H9 (cell line): ENCODE measurements around the gene OGDH. TPM values are rescaled to one million over a fixed set of nuclear protein-coding genes. Genes with fewer than 3 reads are reported as not detected.

Experiments
- DNase-seq: peaks from one replicate; pipeline ENCODE4 v3.0.0-alpha.2; 2017
- H2AFZ ChIP-seq: one replicate; pipeline ENCODE4 v1.6.1; 2013; ENCODE audit warnings: mild to moderate bottlenecking, low read length, control low read depth, moderate library complexity
- H2AK5ac ChIP-seq: 2 replicates; pipeline ENCODE4 v1.6.1; 2013; ENCODE audit warnings: low read length, control low read depth, mixed read lengths; ENCODE audit not compliant: insufficient read length
- H2BK120ac ChIP-seq: one replicate; pipeline ENCODE4 v1.6.1; 2013; ENCODE audit warnings: low read depth, mild to moderate bottlenecking, low read length, control low read depth, inconsistent platforms; ENCODE audit not compliant: poor library complexity, severe bottlenecking
- H2BK12ac ChIP-seq: 2 replicates; pipeline ENCODE4 v1.6.1; 2013; ENCODE audit warnings: low read length, control low read depth, mixed read lengths, low read depth; ENCODE audit not compliant: insufficient read length
- H2BK15ac ChIP-seq: 2 replicates; pipeline ENCODE4 v1.6.1; 2013; ENCODE audit warnings: low read depth, low read length, control low read depth
- H2BK20ac ChIP-seq: one replicate; pipeline ENCODE4 v1.6.1; 2013; ENCODE audit warnings: low read depth, mild to moderate bottlenecking, low read length, control low read depth, inconsistent platforms; ENCODE audit not compliant: poor library complexity, severe bottlenecking
- H2BK5ac ChIP-seq: 2 replicates; pipeline ENCODE4 v1.6.1; 2013; ENCODE audit warnings: low read length, control low read depth, mixed read lengths; ENCODE audit not compliant: insufficient read length
- H3K14ac ChIP-seq: 2 replicates; pipeline ENCODE4 v1.6.1; 2013; ENCODE audit warnings: low read length, control low read depth; ENCODE audit not compliant: insufficient read depth
- H3K18ac ChIP-seq: 2 replicates; pipeline ENCODE4 v1.6.1; 2013; ENCODE audit warnings: low read depth, mild to moderate bottlenecking, mixed read lengths, low read length, control low read depth; ENCODE audit not compliant: insufficient read length
- H3K23ac ChIP-seq: 2 replicates; pipeline ENCODE4 v1.6.1; 2013; ENCODE audit warnings: low read length, control low read depth, mixed read lengths, low read depth; ENCODE audit not compliant: insufficient read length
- H3K23me2 ChIP-seq: 2 replicates; pipeline ENCODE4 v1.6.1; 2013; ENCODE audit warnings: low read depth, mild to moderate bottlenecking, mixed read lengths, low read length, control low read depth; ENCODE audit not compliant: insufficient read length, poor library complexity, severe bottlenecking
- H3K27ac ChIP-seq: 2 replicates; pipeline ENCODE4 v1.5.1; 2013; ENCODE audit warnings: low read length, control low read depth, mixed read lengths, low read depth; ENCODE audit not compliant: insufficient read length
- H3K27me3 ChIP-seq: 2 replicates; pipeline ENCODE4 v1.6.1; 2013; ENCODE audit warnings: low read length, control low read depth, inconsistent platforms; ENCODE audit not compliant: insufficient read depth
- H3K4ac ChIP-seq: 2 replicates; pipeline ENCODE4 v1.6.1; 2013; ENCODE audit warnings: low read depth, mild to moderate bottlenecking, control low read depth, inconsistent platforms, low read length, moderate library complexity
- H3K4me1 ChIP-seq: 2 replicates; pipeline ENCODE4 v1.6.1; 2013; ENCODE audit warnings: low read length, control low read depth, inconsistent platforms; ENCODE audit not compliant: insufficient read depth
- H3K4me2 ChIP-seq: 2 replicates; pipeline ENCODE4 v1.6.1; 2013; ENCODE audit warnings: low read length, control low read depth, mixed read lengths; ENCODE audit not compliant: insufficient read length, insufficient read depth
- H3K56ac ChIP-seq: 2 replicates; pipeline ENCODE4 v1.6.1; 2013; ENCODE audit warnings: low read depth, mild to moderate bottlenecking, mixed read lengths, low read length, control low read depth; ENCODE audit not compliant: insufficient read length
- H3K79me1 ChIP-seq: 2 replicates; pipeline ENCODE4 v1.6.1; 2013; ENCODE audit warnings: low read depth, mild to moderate bottlenecking, moderate library complexity, low read length, control low read depth, inconsistent platforms; ENCODE audit not compliant: insufficient read depth, poor library complexity, severe bottlenecking
- H3K79me2 ChIP-seq: 2 replicates; pipeline ENCODE4 v1.6.1; 2013; ENCODE audit warnings: low read length, control low read depth, inconsistent platforms; ENCODE audit not compliant: insufficient read depth
- H3K9ac ChIP-seq: 2 replicates; pipeline ENCODE4 v1.6.1; 2013; ENCODE audit warnings: low read length, control low read depth, mixed read lengths; ENCODE audit not compliant: insufficient read length; ENCODE audit errors: extremely low read depth
- H3K9me3 ChIP-seq: one replicate; pipeline ENCODE4 v1.6.1; 2013; ENCODE audit warnings: low read depth, low read length, inconsistent platforms; ENCODE audit not compliant: control insufficient read depth
- H3T11ph ChIP-seq: one replicate; pipeline ENCODE4 v1.6.1; 2013; ENCODE audit warnings: mild to moderate bottlenecking, low read length, control low read depth, inconsistent platforms
- H4K20me1 ChIP-seq: one replicate; pipeline ENCODE4 v1.6.1; 2013; ENCODE audit not compliant: control insufficient read depth, insufficient read length, insufficient read depth
- H4K5ac ChIP-seq: 2 replicates; pipeline ENCODE4 v1.6.1; 2013; ENCODE audit warnings: low read depth, mild to moderate bottlenecking, mixed read lengths, low read length, control low read depth; ENCODE audit not compliant: insufficient read length
- H4K8ac ChIP-seq: replicated peaks from 2 replicates; pipeline ENCODE4 v1.6.1; 2013; ENCODE audit warnings: low read length, control low read depth, mixed read lengths, low read depth; ENCODE audit not compliant: insufficient read length
- H4K91ac ChIP-seq: 2 replicates; pipeline ENCODE4 v1.6.1; 2013; ENCODE audit warnings: low read depth, mild to moderate bottlenecking, moderate library complexity, mixed read lengths, low read length, control low read depth; ENCODE audit not compliant: insufficient read length
- H3K27ac Mint-ChIP-seq, 3 experiments: 2 replicates in 2 of 3; 3 replicates in 1 of 3; pipeline ENCODE4 v1.8.0; 2020 to 2021; ENCODE audit warnings: mixed read lengths in 3 of 3, mild to moderate bottlenecking in 1 of 3, moderate library complexity in 1 of 3
- H3K27me3 Mint-ChIP-seq: 2 replicates; pipeline ENCODE4 v1.8.0; 2021; ENCODE audit warnings: low read depth, mild to moderate bottlenecking, moderate library complexity, mixed read lengths
- H3K36me3 Mint-ChIP-seq, 3 experiments: 2 replicates in 2 of 3; 3 replicates in 1 of 3; pipeline ENCODE4 v1.8.0; 2020 to 2021; ENCODE audit warnings: low read depth in 3 of 3, mixed read lengths in 3 of 3; ENCODE audit not compliant: insufficient read depth in 1 of 3
- H3K4me1 Mint-ChIP-seq, 2 experiments: 2 replicates each; pipeline ENCODE4 v1.8.0; 2020; ENCODE audit warnings: mixed read lengths in 2 of 2
- H3K4me3 Mint-ChIP-seq, 2 experiments: 2 replicates in 1 of 2; 3 replicates in 1 of 2; pipeline ENCODE4 v1.8.0; 2020 to 2021; ENCODE audit warnings: mild to moderate bottlenecking in 2 of 2, mixed read lengths in 2 of 2, moderate library complexity in 1 of 2
- H3K9me3 Mint-ChIP-seq, 2 experiments: 2 replicates in 1 of 2; 3 replicates in 1 of 2; pipeline ENCODE4 v1.8.0; 2020; ENCODE audit warnings: mild to moderate bottlenecking in 2 of 2, mixed read lengths in 2 of 2, moderate library complexity in 1 of 2
- WGBS: extraction: QIAGEN DNeasy Blood & Tissue Kit; methylation state at CpG from one replicate; pipeline ENCODE4 v1.1.7; 2013; ENCODE audit warnings: missing lambda C conversion rate, low lambda C conversion rate, mixed read lengths; ENCODE audit not compliant: insufficient read length; ENCODE audit errors: extremely low coverage; 5-methylcytosine and 5-hydroxymethylcytosine counted together
- total RNA-seq: library from RNA; stranded (reverse); gene quantifications from 2 replicates; pipeline ENCODE4 v1.2.1, GENCODE V29; 2021
- TF ChIP-seq, protein P1 (sequence below): fragments of 200-600 bp; sonication (generic); conservative IDR thresholded peaks from 3 replicates; pipeline ENCODE4 v1.8.0; 2021; ENCODE audit warnings: antibody characterized with exemption, mild to moderate bottlenecking

OGDH gene
- total RNA-seq, 1 experiment from 2014 or later = 77.3 TPM

- Histone ChIP-seq H3K9me3 (no peaks in the 10 kb centered on the region), H2AFZ (no peak overlapping the region), H2BK5ac (no peak overlapping the region), H2BK15ac (no peak overlapping the region), H3K4ac (no peak overlapping the region), H3K23ac (no peak overlapping the region), H3K56ac (no peak overlapping the region), H3T11ph (no peak overlapping the region), H3K9ac (no peak overlapping the region), H3K79me2 (no peaks in the 10 kb centered on the region), H3K27me3 (no peaks in the 10 kb centered on the region), H3K27ac (no peak overlapping the region), H3K14ac (no peak overlapping the region), H2AK5ac (no peak overlapping the region), H3K23me2 (no peaks in the 10 kb centered on the region), H4K8ac (no peak overlapping the region), H3K4me2 (no peak overlapping the region), H2BK120ac (no peak overlapping the region), H4K91ac (no peak overlapping the region), H4K5ac (no peak overlapping the region), H3K18ac (no peak overlapping the region), H2BK20ac (no peak overlapping the region), H3K4me1 (no peaks in the 10 kb centered on the region), H4K20me1 (no peaks in the 10 kb centered on the region), H2BK12ac (no peak overlapping the region), H3K79me1 (no peaks in the 10 kb centered on the region)
- H3K27me3 Mint-ChIP-seq = peaks cover 1% of the 10 kb centered on the region; the same call in 1 of the 2 replicates
- peaks cover 4 to 7% of the 10 kb centered on the region in 2 experiments; a peak in 3 of 4 replicates for H3K4me1 Mint-ChIP-seq
- H3K4me3 Mint-ChIP-seq = no peak overlapping the region
- no CpG with 5 or more reads among the region's 2 CpGs for WGBS
- TF ChIP-seq, protein P1, sequence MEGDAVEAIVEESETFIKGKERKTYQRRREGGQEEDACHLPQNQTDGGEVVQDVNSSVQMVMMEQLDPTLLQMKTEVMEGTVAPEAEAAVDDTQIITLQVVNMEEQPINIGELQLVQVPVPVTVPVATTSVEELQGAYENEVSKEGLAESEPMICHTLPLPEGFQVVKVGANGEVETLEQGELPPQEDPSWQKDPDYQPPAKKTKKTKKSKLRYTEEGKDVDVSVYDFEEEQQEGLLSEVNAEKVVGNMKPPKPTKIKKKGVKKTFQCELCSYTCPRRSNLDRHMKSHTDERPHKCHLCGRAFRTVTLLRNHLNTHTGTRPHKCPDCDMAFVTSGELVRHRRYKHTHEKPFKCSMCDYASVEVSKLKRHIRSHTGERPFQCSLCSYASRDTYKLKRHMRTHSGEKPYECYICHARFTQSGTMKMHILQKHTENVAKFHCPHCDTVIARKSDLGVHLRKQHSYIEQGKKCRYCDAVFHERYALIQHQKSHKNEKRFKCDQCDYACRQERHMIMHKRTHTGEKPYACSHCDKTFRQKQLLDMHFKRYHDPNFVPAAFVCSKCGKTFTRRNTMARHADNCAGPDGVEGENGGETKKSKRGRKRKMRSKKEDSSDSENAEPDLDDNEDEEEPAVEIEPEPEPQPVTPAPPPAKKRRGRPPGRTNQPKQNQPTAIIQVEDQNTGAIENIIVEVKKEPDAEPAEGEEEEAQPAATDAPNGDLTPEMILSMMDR = no peak
- no peaks in the 10 kb centered on the region; a peak in 1 of 5 replicates for H3K9me3 Mint-ChIP-seq
- no peak for DNase-seq
- H3K36me3 Mint-ChIP-seq = peaks cover 43 to 62% (median 48%) of the 10 kb centered on the region in 3 experiments
- H3K27ac Mint-ChIP-seq = no peak overlapping the region; a peak in 2 of 7 replicates
These were observed 41.8 kb upstream of the OGDH start for GRCh38 chr7:44564606-44565005.
